HG03571 (cell line): ENCODE results near the gene CCDC12.

Source experiments
- ATAC-seq: cut with Tn5 transposase; IDR thresholded peaks from one replicate; pipeline ENCODE4 v1.9.1; 2021; ENCODE audit not compliant: unreplicated experiment

CCDC12 gene

DNA sequence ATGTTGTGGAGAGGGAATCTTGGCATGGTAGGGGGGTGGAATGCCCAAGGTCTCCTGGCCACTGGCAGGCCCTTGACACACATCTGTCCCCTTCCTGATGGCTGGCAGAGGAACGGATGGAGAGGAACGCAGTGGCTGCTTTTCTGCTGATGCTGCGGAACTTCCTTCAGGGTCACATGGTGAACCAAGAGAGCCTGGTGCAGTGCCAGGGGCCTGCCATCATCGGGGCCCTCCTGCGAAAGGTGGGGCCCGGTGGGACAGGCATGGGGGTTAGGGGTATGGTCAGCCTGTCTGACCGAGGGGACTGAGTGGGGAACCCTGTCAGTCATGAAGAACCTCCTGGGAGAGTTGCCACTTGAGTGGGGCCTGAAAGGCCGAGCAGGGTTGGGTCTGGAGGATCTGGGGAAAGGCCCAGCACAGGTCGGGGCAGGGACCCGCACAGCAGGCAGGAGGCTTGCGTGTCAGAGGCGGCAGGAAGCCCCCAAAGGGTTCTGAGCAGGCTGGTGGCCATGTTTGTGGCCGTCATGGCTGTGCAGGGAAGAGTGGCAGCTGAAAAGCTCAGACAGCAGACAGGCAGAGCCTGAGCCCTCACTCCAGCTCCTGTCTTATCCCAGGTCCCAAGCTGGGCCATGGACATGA is 21.0 kb upstream of the CCDC12 start:
- no peak for ATAC-seq

- ATAC-seq: no peak
Observed at GRCh38 chr3:46996689-46997452, 20.3 kb upstream of the CCDC12 start.

- ATAC-seq: no peak
Observed at GRCh38 chr3:46995901-46996562, 19.5 kb upstream of the CCDC12 start.

DNA sequence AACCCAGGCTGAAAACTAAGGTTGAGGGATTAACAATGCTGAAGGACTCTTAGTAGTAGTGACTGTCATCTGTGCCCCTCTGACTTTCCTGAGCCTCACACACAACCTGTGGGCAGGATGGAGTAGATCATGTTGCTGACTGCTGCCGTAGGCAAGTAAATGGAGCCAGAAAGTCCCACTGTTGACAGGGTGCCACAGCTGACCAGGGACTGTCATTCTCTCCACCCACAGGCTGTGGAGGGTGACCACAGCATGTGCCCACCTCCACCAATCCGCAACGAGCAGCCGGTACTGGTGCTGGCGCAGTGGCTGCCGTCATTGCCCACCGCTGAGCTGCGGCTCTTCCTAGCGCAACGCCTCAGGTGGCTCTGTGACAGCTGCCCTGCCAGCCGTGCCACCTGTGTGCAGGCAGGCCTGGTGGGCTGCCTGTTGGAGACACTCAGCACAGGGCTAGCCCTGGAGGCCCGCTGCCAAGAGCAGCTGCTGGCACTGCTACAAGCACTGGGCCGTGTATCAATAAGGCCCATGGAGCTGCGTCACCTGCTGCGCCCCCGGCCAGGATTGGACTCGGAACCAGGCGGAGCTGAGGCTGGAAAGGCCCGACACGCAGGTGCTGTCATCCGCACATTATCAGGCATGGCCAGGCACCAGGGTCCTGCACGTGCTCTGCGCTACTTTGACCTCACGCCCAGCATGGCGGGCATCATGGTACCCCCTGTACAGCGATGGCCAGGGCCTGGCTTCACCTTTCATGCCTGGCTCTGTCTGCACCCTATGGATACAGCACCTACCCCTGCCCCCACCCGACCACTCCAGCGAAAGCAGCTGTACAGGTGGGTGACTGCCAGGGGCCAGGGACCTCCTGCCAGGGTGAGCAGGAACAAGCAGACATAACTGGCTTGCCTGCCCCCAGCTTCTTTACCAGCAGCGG is 18.5 kb upstream of the CCDC12 start:
- ATAC-seq: no peak

GRCh38 chr3:46993986-46994385 is 17.4 kb upstream of the CCDC12 start:
- ATAC-seq: no peak

DNA sequence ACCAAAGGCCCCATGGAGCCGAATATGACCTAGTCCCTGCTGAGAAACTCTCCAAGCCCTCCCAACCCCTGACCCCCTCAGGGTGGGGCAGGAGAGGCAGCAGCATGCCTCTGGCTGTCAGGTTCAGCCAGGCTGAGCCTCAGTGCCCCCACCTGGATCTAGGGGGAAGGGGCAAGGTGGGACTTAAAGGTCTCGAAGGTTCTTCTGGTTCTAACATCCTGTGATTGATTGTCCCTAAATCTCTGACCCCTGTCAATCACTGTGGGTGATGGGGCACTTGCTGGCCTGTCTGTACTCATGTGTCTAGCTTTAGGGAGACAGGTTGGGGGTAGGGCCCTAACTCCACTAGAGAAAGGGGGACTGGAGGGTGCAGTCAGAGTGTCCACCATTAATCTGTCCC is 16.7 kb upstream of the CCDC12 start:
- ATAC-seq: no peak

DNA sequence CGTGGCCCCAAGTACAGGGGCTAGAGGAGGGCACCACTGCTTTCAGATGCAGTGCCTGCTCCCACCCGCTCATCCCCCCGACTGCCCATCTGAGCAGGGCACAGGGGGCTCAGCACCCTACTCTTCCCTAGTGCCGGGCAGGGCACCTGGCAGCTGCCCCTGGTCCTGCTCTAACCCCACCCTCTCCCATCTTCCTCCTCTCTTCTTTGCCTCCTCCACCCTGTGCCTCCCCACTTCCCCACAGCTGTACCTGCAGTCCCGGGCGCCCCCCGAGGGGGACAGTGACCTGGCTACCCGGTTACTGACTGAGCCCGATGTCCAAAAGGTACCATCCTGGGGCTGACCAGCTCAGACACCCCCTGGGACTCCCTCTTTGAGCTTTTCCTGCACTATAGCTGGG is 15.7 kb upstream of the CCDC12 start:
- no peak for ATAC-seq

- ATAC-seq: no peak
Observed at GRCh38 chr3:46991406-46992165, 15.0 kb upstream of the CCDC12 start.

GRCh38 chr3:46990573-46991374 is 14.2 kb upstream of the CCDC12 start:
- ATAC-seq: peak; percentile 33

- ATAC-seq: no peak
Observed at GRCh38 chr3:46989146-46989810, 12.7 kb upstream of the CCDC12 start.

- no peak for ATAC-seq
Observed at GRCh38 chr3:46988616-46989015, 12.1 kb upstream of the CCDC12 start.

DNA sequence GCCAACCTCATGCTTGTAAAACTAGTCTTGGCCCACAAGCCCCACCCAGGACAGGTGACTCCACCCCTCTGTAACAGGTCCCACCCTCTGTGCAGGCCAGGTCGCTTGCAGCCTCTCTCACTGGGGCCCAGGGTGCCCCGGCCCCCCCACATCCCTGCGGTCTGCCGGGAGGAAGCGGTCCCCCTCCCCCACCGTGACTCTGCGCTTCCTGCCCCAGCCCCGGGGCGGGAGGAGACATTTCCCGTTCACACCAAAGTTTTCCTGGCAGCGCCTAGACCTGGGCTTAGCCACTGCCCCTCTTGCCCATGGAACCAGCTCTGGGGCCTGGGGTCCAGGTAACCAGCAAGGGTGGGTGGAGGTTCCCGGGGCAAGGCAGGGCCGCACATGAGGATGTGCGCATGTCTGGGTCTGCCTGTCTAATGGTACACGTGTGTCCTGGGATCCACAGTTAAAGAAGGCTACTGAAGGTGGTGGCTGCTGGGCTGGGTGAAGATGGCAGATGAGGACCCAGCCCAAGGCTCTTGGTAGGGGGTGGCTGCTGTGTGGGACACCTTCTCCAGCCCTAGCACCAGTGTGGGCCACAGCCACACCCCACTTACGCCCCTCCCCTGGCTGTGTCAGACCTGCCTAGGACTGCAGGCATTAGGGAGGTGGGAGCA is 11.3 kb upstream of the CCDC12 start:
- peak; percentile 63 for ATAC-seq

DNA sequence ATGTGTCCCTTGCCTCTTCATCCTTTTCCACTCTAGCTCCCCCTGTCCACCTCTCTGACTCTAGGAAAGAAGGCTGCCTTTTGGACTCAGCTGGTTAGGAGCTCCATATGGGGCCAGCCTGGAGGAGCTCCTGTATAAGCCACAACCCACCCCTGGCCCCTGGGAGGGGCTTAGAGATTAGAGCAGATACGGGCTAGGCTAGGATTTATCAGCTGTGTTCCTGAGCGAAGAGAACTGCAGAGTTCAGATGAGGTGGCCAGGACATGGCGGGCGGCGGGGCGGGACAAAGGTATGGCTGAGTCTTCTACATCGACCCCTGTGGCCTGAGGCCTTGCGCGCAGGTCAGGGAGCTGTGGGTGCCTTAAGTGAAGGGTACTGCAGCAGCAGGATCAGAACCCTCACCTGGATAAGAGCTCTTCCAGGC is 10.8 kb upstream of the CCDC12 start:
- ATAC-seq: no peak

DNA sequence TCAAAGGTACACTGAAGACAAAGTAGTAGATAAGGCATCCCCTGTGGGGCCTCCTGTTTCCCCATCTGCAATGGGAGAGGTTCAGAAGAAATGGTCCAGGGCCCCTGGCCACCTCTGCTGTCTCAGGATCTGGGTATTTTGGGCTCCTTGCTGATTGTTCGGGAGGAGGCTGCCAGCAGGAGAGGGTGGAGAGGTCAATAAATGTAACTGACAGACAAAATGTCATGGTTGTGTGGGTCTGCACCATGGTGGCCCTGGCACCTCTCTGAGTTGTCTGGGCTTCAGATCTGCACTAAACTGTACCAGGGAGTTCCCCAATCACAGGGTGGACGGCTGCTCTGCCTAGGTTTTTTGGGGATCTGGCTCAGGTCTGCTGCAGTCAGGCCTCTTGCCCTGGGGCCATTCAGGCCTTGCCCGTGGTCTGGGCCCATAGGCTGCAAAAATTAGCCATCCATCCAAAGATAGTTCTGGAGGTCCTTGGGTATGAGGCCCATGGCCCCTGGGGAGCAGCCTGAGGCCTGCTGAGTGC is 10.3 kb upstream of the CCDC12 start:
- ATAC-seq: no peak

- no peak for ATAC-seq
Observed at GRCh38 chr3:46986055-46986730, 9.6 kb upstream of the CCDC12 start.

DNA sequence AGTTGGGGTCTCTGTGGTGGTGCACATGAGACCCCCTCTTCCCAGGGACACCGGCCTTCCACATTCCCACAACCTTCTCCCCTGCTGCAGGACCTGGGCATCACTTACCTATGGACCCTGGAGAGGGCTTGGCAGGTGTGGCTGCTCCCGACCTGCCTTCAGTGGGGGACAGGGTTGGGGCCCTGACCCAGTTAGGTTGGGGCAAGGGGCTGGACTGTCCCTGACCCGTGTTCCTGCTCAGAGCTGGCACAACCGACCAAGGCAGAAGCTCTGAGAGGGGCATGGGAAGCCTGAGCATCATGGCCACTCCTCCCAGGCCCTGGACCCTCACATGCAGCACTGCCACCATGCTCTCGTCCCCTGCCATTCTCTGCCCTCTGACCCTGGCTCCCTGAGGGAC is 9.0 kb upstream of the CCDC12 start:
- ATAC-seq: no peak

DNA sequence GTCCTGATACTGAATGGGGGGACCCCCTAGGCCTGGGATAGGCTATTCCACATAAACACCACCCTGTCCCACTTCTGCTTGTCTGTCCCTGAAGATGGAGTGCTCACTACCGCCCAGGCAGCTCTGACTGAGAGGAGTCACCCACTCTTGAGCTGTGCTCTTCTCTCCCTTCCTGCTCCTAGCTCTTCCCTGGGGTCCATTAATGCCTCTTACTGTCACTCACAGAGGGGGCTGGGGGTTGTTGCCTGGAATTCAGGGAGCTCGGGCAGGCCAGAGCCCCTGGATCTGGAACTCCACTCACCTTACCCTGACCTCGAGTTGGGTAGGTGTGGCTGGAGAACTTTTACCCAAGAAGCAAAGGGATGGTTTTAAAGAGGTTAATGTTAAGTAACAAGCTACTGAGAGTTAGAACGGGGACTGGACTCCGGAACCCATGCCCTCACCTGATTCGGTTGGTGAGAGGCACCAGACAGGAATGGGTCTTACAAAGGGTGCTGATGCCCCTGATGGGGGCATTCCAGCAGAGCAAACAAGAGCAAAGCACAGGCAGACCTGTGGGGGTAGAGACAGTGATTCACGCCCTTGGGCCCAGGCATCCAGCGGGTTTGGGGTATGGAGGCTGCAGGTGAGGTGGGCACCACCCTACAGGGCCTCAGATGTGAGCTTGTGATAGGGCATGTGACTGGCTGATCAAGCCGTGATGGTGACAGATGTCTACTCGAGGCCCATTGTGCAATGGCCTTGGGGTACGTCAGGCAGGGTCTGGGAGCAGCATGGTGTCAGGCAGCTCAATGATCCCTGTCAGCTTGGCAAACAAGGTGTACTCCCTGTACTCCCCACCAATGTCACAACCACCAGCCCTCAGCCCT is 8.3 kb upstream of the CCDC12 start:
- ATAC-seq: no peak
